GM19043 (cell line): Measurements from ENCODE around the gene RNF223.
"Not testable (repeated sequence)": the region's sequence is repeated elsewhere in the genome, so short reads cannot be mapped to it uniquely, and the experiment has no call there.

Experiments
- ATAC-seq: cut with Tn5 transposase; IDR thresholded peaks from one replicate; pipeline ENCODE4 v1.9.1; 2021; ENCODE audit warnings: low read depth; ENCODE audit not compliant: unreplicated experiment

RNF223 gene

GRCh38 chr1:1062348-1063163 lies 11.6 kb downstream of the RNF223 start:
- ATAC-seq: no peak

- no peak for ATAC-seq
Measured at GRCh38 chr1:1061682-1062345, 12.3 kb downstream of the RNF223 start.

GRCh38 chr1:1060281-1061000 lies 13.7 kb downstream of the RNF223 start:
- ATAC-seq: no peak

- ATAC-seq: peak; percentile 68
Measured at GRCh38 chr1:1059494-1060280, 14.4 kb downstream of the RNF223 start.

GRCh38 chr1:1058921-1059493 lies 15.1 kb downstream of the RNF223 start:
- ATAC-seq: peak; percentile 14

GRCh38 chr1:1058088-1058905 lies 15.8 kb downstream of the RNF223 start:
- ATAC-seq: no peak

- not testable (repeated sequence) for ATAC-seq
Measured at GRCh38 chr1:1057769-1058087, 16.4 kb downstream of the RNF223 start.

- no peak for ATAC-seq
Measured at GRCh38 chr1:1055841-1056736, 18.0 kb downstream of the RNF223 start.

- ATAC-seq: no peak
Measured at GRCh38 chr1:1054971-1055370, 19.1 kb downstream of the RNF223 start.

GRCh38 chr1:1054099-1054700 lies 19.9 kb downstream of the RNF223 start:
- ATAC-seq: no peak

GRCh38 chr1:1053682-1054081 lies 20.4 kb downstream of the RNF223 start:
- ATAC-seq: no peak

GRCh38 chr1:1053022-1053421 lies 21.1 kb downstream of the RNF223 start:
- no peak for ATAC-seq

GRCh38 chr1:1052003-1052840 lies 21.9 kb downstream of the RNF223 start:
- ATAC-seq: no peak

- ATAC-seq: no peak
Measured at GRCh38 chr1:1051127-1051810, 22.8 kb downstream of the RNF223 start.

GRCh38 chr1:1050577-1051052 lies 23.5 kb downstream of the RNF223 start:
- ATAC-seq: no peak

- ATAC-seq: no peak
Measured at GRCh38 chr1:1049318-1050165, 24.6 kb downstream of the RNF223 start.
